Astrocyte of the spinal cord (primary cell): ENCODE measurements around the gene SPSB2.

Experiments
- DNase-seq: peaks from one replicate; pipeline ENCODE4 v3.0.0; 2011; ENCODE audit warnings: low read depth, low spot score
- H3K4me3 ChIP-seq: 2 replicates; pipeline ENCODE4 v1.5.1; 2011; ENCODE audit warnings: low read depth, mild to moderate bottlenecking, low read length, moderate library complexity
- CTCF ChIP-seq: IDR thresholded peaks from 2 replicates; pipeline ENCODE4 v1.5.1; 2012; ENCODE audit warnings: low read depth, mild to moderate bottlenecking, low read length, inconsistent platforms
- in situ Hi-C: cut with HindIII; loops from 2 replicates; pipeline ENCODE4 v1.10.0; 2017; ENCODE audit warnings: low sequenced_read_pairs

Gene SPSB2

GRCh38 chr12:6834254-6834653, 38.8 kb downstream of the SPSB2 start:
- no peak overlapping the region for H3K4me3 ChIP-seq
- in situ Hi-C loops = no loop called here
- no peak for DNase-seq
- TF ChIP-seq CTCF = no peak

- DNase-seq = no peak
- no peak for TF ChIP-seq CTCF
- no peak overlapping the region for H3K4me3 ChIP-seq
- in situ Hi-C loops = no loop called here
Observed at GRCh38 chr12:6833189-6833890, 39.8 kb downstream of the SPSB2 start.

- no peak overlapping the region for H3K4me3 ChIP-seq
- in situ Hi-C loops = no loop called here
- TF ChIP-seq CTCF = no peak
- no peak for DNase-seq
Observed at GRCh38 chr12:6832125-6832524, 41.0 kb downstream of the SPSB2 start.

GRCh38 chr12:6831450-6831995, 41.6 kb downstream of the SPSB2 start:
- DNase-seq = no peak
- no peak overlapping the region for H3K4me3 ChIP-seq
- TF ChIP-seq CTCF = no peak
- in situ Hi-C loops = no loop called here

DNA sequence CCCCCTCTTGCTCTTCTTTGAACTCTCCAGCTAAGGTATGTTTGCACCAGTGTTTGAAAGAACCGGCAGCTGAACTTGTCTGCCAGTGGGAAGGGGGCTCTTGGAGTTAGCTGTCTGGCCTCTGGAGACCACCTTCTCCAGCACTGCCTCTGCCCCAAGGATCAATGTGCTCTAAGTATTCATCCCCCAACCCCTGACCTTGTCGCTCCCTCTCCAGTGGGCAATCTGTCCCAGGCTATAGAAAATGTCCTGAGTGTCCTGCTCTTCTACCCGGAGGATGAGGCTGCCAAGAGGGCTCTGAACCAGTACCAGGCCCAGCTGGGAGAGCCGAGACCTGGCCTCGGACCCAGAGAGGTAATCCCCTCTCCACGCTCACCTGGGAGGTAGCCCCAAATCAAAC, 42.1 kb downstream of the SPSB2 start:
- TF ChIP-seq CTCF = no peak
- in situ Hi-C loops = no loop called here
- no peak overlapping the region for H3K4me3 ChIP-seq
- no peak for DNase-seq

DNA sequence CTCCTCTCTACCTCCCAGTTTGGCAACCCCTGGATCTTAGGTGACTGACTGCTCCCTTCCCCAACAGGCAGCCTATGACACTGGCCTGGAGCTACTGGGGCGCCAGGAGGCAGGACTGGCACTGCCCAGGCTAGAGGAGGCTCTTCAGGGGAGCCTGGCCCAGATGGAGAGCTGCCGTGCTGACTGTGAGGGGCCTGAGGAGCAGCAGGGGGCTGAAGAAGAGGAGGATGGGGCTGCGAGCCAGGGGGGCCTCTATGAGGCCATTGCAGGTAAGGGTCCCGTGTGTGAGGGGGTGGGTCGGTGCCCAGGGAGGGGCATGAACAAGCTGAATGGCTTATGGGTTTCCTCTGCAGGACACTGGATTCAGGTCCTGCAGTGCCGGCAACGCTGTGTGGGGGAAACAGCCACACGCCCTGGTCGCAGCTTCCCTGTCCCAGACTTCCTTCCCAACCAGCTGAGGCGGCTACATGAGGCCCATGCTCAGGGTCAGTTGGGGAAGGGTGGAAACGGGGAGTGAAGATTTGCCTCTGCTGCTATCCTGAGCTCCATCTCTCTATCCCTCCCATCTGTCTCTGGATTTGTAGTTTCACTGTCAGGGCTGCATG, 42.7 kb downstream of the SPSB2 start:
- no peak for TF ChIP-seq CTCF
- H3K4me3 ChIP-seq = no peak overlapping the region
- in situ Hi-C loops = no loop called here
- no peak for DNase-seq
